Fibroblast of the aortic adventitia (primary cell): ENCODE data around the gene POFUT1. TPM values are rescaled to one million over a fixed set of nuclear protein-coding genes. Genes with fewer than 3 reads are reported as not detected.

Experiments used
- DNase-seq: peaks from one replicate; pipeline ENCODE4 v3.0.0-alpha.2; 2010; ENCODE audit warnings: low read depth
- H3K4me3 ChIP-seq: 2 replicates; pipeline ENCODE4 v1.5.1; 2011; ENCODE audit warnings: low read depth, mild to moderate bottlenecking, control low read depth, low read length, moderate library complexity
- total RNA-seq: library from RNA; depleted of rRNA; stranded (reverse); fragments of >200 nt; gene quantifications from 2 replicates; pipeline ENCODE4 v1.2.3, GENCODE V29; 2012; ENCODE audit warnings: low replicate concordance
- TF ChIP-seq, protein P1 (sequence below): IDR thresholded peaks from 2 replicates; pipeline ENCODE4 v1.5.1; 2011; ENCODE audit warnings: mild to moderate bottlenecking, low read length, control low read depth, inconsistent platforms; ENCODE audit not compliant: insufficient read depth

Gene POFUT1
- total RNA-seq, 1 donor: 47.8 TPM

DNA sequence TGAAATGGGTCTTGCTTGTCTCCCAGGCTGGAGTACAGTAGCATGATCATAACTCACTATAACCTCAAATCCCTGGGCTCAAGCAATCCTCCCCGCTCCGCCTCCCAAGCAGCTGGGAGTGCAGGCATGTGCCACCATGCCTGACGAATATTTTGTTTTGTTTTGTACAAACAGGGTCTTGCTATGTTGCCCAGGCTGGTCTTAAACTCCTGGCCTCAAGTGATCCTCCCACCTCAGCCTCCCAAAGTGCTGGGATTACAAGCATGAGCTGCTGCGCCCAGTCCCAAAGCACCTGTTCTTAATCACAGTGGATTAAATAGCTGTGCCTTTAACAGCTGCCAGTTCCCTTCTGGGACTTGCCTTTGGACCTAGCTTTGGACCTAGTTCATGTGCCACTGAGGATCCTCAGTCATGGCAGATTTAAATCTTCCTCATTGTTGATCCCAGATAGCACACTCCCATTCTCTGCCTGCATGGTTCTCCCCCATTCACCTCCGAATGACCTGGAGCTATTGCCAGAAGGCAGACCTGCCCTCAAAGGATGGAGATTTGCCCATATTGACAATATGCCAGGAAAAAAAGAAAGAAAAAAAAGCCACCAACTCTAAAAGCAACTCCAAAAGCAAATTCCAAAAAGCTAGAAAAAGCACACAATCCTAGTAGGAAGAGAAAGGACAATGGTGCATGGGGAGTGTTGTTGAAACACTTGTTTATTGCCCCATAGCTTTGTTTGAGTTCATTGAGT lies 10.6 kb downstream of the POFUT1 start:
- H3K4me3 ChIP-seq: no peak overlapping the region
- DNase-seq: no peak
- TF ChIP-seq, protein P1, sequence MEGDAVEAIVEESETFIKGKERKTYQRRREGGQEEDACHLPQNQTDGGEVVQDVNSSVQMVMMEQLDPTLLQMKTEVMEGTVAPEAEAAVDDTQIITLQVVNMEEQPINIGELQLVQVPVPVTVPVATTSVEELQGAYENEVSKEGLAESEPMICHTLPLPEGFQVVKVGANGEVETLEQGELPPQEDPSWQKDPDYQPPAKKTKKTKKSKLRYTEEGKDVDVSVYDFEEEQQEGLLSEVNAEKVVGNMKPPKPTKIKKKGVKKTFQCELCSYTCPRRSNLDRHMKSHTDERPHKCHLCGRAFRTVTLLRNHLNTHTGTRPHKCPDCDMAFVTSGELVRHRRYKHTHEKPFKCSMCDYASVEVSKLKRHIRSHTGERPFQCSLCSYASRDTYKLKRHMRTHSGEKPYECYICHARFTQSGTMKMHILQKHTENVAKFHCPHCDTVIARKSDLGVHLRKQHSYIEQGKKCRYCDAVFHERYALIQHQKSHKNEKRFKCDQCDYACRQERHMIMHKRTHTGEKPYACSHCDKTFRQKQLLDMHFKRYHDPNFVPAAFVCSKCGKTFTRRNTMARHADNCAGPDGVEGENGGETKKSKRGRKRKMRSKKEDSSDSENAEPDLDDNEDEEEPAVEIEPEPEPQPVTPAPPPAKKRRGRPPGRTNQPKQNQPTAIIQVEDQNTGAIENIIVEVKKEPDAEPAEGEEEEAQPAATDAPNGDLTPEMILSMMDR: no peak

DNA sequence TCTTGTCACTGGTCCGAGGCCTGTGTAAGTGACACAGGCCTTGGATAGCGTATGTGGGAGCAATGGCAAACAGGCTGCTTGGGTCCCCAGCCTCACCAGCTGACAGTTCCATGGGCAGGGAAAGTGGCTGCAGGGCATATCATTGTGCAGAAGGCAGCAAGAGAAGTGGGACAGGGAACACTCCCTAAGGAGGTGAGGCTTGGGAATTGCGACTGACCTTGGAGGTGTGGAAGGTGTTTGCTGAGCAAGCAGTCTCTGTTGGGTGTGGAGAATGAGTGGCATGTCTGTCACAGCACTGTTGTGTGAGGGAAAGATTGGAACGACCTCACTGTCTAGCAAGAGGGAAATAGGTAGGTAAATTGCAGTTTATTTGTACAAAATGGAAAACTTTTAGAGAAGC lies 16.8 kb downstream of the POFUT1 start:
- H3K4me3 ChIP-seq: no peak overlapping the region
- no peak for DNase-seq
- TF ChIP-seq, protein P1: no peak

DNA sequence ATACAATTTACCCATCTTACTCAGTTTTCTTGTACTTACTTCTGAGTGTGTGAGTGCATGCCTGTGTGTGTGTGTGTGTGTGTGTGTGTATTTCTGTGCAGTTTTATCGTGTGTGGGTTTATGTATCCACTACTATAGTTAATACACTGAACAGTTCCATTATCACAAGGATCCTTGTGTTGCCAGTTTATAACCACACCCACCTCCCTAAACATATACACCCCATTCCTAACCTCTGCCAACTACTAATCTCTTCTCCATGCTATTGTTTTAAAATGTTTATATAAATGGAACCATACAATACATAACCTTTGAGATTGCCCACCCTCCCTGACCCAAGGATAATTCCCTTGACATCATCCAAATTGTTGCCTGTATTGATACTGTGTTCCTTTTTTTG lies 18.7 kb downstream of the POFUT1 start:
- H3K4me3 ChIP-seq: no peak overlapping the region
- TF ChIP-seq, protein P1: no peak
- peak; percentile 51 for DNase-seq

DNA sequence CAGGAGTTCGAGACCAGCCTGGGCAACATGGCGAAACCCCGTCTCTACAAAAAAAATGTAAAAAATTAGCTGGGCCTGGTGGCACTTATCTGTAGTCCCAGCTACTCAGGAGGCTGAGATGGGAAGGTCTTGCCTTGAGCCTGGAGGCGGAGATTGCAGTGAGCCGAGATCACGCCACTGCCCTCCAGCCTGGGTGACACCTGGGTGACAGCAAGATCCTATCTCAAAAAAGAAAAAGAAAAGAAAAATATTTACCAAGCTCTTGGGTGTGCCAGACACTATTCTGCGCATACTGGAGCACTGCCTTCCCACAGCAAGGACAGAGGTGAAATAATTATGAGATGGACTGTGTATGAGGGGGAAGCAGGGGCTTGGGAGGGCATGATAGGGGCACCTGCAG lies 19.6 kb downstream of the POFUT1 start:
- TF ChIP-seq, protein P1: no peak
- no peak for DNase-seq
- H3K4me3 ChIP-seq: no peak overlapping the region

DNA sequence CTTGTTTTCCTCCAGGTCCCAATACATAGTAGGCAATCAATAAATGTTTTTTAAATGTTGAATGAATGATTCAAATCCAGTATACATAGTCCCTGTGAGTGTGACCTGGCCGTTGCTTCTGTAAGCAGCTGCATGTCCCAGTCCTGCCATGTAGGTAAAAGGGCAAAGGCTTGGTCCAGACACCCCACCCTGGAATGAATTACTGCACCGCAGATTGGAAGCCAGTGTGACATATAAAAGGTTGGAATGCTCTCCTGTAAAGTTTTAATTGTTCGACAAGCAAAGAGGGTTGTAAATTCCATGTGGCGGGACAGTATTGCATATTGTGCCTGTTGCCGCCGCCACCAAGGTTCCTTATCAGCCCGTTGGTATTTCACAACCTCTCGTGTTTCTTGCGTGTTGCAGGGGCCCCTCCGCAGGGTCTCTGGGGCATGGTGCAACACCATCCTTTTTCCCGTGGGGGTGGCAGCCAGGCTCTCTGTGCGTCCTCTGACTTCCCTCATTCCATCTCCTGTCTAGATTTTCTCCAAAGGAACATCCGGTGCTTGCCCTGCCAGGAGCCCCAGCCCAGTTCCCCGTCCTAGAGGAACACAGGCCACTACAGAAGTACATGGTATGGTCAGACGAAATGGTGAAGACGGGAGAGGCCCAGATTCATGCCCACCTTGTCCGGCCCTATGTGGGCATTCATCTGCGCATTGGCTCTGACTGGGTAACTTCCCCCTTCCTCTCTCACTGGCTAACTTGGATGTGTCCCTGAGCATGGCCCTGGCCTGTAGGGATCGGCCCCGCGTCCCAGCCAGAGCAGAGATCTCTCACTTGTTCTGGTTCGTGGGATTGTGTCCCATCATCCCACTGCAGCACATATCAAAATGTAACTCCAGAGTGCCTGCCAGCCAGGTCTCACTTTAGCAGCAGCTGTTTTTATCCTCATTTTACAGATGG lies 20.3 kb downstream of the POFUT1 start:
- H3K4me3 ChIP-seq: no peak overlapping the region
- peak; percentile 24 for DNase-seq
- TF ChIP-seq, protein P1: no peak

DNA sequence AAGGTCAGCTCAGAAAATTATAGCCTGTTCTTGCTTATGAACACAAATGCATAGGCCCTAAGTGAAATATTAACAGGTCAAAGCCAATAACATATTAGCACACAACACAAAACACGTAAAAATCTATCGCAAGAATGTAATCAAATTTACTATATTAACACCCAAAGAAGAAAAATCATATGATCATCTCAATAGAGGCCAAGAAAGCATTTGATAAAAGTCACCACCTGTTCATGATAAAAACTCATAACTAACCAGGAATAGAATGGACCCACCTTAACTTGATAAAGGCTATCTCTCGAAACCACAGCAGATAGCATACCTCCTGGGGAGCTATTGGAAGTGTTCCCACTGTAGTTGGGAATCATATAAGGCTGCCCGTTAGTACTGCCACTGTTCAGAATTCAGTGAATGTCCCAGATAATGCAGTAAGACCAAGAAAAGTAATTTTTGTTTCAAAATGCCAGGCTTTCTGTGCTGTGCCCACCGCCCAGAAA lies 21.6 kb downstream of the POFUT1 start:
- DNase-seq: no peak
- H3K4me3 ChIP-seq: no peak overlapping the region
- TF ChIP-seq, protein P1: no peak
